ENCODE data around the gene TMEM86A.

- TF ChIP-seq POLR2A (IDR thresholded peaks at IDR 0.05), result no peak
- no peak for TF ChIP-seq CTCF (IDR thresholded peaks at IDR 0.05)
- no peak for TF ChIP-seq POLR2AphosphoS5 (IDR thresholded peaks at IDR 0.05)
Observed at GRCh38 chr11:18723991-18724390, 25.4 kb downstream of the TMEM86A start.
